HPDE6-E6E7 (cell line): ENCODE results near the gene USF2.
A peak's percentile ranks its signal among the peaks of the same experiment; 100 is the strongest.

Experiments
- DNase-seq: peaks from one replicate; pipeline ENCODE4 v3.0.0; 2011; ENCODE audit warnings: missing footprints; ENCODE audit errors: extremely low spot score

The USF2 gene

DNA sequence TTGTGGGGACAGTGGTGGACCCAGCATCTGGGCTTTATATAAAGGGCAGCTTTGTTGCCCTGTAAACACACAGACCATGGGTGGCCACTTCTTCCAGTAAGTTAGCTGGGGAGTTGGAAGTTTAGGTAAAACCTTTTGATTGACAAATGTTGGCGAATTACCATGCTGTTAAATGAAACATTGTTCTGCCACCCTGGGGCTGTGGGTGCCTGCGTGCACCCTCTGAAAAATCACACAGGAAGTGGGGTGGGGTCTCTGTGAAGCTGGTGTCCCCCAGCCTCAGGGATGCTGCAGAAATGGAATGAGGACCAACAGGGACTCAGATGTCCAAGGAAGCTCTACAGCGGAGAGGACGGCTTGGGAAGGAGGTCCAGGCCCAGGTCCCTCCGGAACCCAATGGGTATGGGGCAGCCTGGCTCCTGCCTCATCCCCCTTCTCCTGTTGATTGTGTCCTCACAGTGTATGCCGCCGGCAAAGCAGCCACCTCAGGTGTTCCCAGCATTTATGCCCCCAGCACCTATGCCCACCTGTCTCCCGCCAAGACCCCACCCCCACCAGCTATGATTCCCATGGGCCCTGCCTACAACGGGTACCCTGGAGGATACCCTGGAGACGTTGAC lies 2.8 kb upstream of the USF2 start:
- no peak for DNase-seq

DNA sequence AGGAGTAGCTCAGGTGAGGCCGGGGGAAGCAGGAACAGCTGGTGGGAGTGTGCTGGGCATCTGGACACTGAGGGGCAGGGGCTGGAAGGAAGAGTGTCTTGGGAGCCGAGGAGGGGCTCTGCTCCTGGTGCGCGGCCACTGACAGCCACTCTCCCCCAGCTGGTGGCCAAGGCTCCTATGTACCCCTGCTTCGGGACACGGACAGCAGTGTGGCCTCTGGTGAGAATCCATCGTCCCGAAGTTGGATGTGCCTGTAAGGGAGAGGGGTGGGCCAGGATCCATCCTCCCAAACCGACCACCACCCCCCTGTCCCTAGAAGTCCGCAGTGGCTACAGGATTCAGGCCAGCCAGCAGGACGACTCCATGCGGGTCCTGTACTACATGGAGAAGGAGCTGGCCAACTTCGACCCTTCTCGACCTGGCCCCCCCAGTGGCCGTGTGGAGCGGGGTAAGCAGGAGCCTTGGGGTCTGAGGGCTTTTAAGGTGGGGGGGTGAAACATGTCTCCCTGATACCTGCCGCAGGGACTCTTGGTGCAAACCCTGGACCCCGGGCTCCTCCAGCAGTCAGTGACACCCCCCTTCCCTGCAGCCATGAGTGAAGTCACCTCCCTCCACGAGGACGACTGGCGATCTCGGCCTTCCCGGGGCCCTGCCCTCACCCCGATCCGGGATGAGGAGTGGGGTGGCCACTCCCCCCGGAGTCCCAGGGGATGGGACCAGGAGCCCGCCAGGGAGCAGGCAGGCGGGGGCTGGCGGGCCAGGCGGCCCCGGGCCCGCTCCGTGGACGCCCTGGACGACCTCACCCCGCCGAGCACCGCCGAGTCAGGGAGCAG lies 2.0 kb upstream of the USF2 start:
- DNase-seq: no peak

DNA sequence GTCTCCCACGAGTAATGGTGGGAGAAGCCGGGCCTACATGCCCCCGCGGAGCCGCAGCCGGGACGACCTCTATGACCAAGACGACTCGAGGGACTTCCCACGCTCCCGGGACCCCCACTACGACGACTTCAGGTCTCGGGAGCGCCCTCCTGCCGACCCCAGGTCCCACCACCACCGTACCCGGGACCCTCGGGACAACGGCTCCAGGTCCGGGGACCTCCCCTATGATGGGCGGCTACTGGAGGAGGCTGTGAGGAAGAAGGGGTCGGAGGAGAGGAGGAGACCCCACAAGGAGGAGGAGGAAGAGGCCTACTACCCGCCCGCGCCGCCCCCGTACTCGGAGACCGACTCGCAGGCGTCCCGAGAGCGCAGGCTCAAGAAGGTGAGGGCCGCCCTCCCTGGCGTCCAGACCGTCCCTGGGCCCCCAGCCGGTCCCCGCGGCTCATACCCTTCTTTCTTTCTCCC lies 1.4 kb upstream of the USF2 start:
- DNase-seq: no peak

DNA sequence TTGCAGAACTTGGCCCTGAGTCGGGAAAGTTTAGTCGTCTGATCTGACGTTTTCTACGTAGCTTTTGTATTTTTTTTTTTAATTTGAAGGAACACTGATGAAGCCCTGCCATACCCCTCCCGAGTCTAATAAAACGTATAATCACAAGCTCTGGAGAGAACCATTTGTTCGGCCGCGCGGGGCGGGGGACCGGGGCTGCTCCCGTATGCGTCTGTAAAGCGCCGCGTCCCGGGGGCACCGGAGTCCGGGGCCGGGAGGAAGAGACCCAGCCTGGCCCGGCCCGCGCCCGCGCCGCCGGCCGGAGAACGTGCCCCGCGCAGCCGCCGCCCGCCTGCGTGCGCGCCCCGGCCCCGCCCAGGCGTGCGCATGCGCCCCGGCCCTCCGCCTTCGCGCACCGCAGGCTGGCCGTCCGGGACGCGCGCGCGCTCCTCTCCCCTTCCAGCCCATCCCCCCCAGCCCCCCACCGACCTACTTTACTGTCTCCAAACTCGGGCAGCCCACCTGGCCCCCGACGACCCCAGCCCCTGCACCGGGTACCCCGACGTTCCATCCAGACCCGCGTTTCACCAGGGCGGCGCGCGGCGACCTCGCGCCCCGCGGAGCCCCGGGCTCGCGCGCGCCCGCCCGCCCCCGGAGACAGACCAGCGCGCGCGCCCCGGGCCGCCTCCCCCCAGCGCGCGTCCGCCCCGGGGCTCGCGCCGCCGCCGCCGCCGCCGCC lies 785 bp upstream of the USF2 start:
- DNase-seq: peak; percentile 86

DNA sequence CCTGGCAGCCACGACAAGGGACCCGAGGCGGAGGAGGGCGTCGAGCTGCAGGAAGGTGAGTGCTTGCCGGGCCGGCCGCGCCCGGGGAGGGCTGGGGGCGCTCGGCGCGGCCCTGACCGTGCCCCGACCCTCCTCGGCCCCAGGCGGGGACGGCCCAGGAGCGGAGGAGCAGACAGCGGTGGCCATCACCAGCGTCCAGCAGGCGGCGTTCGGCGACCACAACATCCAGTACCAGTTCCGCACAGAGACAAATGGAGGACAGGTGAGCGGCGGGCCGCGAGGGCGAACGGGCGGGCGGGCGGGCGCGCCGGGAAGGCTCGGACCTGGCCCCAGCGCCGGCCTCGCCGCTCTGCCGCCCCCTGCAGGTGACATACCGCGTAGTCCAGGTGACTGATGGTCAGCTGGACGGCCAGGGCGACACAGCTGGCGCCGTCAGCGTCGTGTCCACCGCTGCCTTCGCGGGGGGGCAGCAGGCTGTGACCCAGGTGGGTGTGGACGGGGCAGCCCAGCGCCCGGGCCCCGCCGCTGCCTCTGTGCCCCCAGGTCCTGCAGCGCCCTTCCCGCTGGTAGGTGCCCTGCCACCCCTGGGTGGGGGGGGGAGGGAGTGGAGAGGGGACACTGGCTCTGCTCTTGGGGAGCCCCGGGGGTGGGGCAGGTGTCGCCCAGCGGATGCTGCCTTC lies 816 bp downstream of the USF2 start:
- DNase-seq: peak; percentile 81

DNA sequence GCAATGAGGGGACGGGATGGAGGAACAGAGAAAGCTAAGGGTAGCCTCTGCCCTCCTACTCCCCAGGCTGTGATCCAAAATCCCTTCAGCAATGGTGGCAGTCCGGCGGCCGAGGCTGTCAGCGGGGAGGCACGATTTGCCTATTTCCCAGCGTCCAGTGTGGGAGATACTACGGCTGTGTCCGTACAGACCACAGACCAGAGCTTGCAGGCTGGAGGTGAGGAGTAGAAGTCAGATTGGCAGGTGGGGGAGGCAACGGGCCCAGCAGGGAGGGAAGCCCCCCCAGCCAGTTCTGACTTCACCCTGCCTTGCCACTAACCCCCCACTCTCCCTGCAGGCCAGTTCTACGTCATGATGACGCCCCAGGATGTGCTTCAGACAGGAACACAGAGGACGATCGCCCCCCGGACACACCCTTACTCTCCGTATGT lies 1.6 kb downstream of the USF2 start:
- no peak for DNase-seq

DNA sequence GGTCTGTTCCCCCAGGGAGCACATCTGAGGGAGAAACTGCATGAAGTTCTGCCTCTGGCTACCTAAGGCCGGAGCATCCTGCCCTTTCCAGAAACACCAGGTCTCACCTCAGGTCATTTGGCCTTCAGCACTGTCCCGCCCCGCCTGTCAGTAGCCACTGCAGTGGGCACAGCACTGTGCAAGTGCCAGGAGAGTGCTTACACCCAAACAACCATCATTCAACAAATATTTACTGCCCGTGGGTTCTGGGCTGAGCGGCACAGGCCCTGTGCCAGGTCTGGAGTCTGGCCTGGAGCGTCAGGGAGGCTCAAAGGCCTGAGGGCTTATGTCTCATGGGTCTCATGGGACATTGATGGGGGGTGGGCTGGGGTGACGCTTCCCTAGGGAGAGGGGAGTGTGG lies 2.8 kb downstream of the USF2 start:
- DNase-seq: no peak

DNA sequence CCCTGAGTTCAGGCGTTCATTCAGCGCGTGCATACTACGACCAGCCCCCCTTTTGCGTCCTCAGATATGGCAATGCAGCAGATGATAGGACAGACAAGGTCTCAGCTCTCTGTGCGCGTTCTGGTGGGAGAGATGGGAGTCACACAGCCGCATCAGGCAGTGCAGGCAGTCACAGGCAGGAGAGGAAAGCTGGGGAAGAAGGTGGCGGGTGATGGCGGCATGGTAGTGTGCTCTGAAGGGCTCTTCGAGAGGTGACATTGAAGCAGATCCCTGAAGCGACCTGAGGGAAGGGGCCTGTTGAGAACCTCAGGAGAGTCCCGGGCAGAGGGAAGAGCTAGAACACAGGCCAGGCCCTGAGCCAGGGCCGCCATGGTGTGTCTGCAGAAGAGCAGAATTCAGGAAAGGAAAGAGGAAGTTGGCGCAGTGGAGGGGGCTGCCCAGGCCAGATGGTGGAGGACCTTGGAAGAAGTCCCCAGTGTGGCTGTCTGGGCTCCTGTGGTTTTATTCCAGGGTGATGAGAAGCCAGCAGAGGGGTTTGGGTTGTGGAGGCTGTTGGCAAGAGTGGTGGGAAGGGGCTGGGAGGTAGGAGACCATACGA lies 3.5 kb downstream of the USF2 start:
- no peak for DNase-seq

DNA sequence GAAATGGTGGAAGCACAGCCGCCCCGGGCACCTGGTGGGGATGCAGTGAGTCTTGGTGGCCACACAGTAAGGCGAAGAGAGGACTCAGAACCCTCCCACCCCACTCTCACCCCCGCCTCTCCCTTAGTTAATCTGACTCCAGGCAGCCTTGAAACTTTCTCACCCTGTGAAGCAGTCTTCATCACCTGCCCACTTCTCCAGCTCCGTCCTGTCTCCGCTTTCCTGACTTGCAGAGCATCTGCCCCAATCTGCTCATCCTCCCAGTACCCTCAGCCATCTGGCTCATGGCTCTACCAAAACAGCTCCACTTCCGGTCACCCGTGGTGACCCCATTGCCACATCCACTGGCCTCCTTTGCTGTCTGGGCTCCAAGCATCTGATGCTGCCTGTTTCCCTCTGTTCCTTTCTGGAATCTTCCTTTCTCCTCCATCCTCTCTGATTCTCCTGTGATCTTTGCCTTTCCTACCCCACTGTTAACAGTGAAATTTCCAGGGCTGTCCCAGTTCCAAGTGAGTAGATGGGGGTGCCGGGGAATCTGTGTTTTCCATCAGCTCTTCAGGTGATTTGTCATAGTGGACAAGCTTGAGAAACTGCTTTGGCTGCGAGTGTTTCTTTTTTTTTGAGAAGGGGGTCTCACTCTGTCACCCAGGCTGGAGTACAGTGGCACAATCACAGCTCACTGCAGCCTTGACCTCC lies 4.3 kb downstream of the USF2 start:
- DNase-seq: no peak

DNA sequence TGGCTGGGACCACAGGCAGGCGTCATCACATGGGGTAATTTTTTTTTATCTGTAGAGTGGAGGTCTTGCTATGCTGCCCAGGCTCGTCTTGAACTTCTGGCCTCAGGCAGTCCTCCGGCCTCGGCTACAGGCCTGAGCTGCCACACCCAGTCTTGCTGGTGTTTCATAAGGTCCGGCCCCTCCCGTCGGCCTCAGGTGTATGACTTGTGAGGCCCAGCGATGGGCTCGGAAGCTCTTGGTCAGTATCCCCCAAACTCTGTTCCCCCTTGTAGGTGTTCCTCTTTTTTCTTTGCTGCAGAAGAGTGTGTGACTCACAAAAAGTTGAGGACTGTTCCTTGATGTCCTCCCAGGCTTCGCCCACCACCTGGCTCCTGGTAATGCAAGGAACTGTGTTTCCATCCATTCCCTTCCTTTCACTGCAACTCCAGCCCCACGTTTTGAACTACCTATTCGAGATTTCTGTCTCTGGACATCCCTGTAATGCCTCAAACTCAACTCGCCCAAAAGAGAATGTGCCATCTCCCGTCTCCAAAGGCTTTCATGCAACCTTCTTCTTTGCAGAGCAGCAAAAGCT lies 5.0 kb downstream of the USF2 start:
- DNase-seq: no peak

DNA sequence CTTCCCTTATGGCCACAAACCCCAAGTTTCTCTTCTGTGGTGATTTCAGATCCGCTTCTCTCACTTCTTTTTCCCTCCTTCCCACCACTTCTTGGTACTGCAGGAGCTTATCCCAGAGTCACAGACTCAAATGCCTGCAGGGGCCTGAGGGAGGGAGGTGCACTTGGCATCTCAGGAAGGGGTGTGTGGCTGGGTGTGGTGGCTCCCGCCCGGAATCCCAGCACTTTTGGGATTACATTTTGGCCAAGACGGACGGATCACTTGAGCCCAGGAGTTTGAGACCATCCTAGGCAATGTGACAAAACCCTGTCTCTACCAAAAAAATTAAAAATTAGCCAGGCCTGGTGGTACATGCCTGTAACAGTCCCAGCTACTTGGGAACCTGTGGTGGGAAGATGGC lies 5.6 kb downstream of the USF2 start:
- DNase-seq: no peak

DNA sequence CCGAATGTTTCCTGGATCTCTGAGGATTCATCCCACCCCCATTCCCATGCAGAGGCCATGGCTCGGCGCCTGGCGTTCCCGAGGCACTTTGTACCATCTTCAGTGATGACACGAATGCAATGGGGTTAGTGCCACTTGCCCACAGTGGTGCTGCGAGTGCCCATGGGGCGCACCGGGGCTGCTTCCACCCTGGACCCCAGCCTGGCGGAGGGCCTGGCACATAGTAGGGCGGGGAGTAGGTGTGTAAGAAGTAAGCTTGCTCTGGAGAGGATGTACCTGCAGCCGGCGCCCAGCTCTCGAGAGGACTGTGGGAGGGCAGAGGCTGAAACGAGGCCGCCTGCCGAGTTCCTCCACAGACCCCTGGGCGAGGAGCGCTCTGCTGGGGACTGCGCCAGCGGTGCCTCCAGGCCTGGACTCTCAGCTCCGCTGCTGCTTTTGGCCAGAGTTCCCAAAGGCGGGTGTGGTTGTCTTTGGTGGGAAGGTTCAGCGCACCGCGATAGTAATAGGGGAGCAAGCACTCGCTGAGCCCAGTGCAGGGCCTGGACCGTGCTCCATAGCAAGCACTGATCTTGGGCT lies 8.0 kb downstream of the USF2 start:
- DNase-seq: no peak

DNA sequence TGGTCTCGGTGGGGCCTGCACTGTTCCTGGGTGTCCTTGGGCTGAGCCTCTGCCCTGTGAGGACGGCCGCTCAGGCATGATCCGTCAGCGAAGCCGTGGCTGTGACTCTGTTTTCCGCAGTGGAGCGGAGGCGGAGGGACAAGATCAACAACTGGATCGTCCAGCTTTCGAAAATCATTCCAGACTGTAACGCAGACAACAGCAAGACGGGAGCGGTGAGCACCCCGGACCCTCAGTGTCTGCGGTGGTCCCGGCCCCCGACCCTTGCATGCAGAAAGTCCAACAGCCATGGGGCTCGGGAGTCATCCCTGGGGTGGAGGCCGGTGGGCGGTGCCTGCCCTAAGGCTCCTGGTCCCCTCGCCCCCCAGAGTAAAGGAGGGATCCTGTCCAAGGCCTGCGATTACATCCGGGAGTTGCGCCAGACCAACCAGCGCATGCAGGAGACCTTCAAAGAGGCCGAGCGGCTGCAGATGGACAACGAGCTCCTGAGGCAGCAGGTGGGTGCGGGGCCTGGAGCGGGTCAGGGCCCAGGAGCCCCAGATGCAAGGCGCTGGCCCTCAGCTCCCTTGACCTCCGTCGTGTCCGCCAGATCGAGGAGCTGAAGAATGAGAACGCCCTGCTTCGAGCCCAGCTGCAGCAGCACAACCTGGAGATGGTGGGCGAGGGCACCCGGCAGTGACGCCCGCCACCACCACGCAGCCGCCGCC lies 10.0 kb downstream of the USF2 start:
- DNase-seq: no peak

DNA sequence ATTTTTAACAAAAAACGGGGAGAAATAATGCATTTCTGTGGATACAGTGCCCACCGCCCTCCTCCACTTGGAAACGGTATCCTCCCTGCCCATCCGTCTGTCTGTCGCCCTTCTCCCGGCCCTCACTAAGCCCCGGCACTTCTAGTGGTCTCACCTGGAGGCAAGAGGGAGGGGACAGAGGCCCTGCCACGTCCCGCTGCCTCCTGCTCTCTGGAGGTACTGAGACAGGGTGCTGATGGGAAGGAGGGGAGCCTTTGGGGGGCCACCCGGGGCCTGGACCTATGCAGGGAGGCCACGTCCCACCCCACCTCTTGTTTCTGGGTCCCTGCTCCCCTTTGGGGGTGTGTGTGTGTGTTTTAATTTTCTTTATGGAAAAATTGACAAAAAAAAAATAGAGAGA lies 10.6 kb downstream of the USF2 start:
- no peak for DNase-seq

DNA sequence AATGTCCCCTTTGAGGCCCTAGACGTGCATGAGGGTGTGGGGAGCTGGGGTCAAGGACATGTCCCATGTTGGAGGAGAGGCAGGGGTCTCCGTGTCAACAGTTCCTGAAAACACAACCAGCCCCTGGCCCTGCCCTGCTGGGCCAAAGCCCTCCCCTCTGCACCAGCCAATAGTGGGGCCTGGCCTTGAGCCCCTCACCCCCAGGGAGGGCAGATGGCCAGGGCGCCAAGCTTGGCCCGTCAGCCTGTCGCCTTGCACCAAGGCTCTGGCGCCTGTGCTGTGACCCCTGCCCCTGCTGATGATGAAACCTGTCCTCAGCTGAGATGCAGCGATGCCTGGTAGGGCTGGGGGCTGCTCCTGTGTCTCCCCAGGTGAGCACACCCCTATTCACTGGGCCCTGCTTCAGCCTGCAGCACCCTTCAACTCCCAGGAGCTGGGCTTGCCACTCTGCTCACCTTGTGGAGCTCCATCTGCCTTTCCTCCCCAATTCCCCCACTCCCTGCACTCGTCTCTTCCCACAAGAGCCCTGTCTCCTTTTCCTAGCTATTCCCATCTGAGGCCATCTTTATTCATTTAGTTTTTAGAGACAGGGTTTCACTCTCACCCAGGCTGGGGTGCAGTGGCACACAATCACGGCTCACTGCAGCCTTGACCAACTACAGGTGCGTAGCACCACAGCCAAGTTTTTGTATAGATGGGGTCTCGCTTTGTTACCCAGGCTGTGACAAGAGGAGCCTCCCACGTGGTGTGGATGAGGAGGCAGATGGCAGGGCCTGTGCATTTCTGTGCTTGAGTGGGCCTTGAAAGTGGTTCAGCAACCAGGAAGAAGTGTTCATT lies 11.4 kb downstream of the USF2 start:
- DNase-seq: no peak

DNA sequence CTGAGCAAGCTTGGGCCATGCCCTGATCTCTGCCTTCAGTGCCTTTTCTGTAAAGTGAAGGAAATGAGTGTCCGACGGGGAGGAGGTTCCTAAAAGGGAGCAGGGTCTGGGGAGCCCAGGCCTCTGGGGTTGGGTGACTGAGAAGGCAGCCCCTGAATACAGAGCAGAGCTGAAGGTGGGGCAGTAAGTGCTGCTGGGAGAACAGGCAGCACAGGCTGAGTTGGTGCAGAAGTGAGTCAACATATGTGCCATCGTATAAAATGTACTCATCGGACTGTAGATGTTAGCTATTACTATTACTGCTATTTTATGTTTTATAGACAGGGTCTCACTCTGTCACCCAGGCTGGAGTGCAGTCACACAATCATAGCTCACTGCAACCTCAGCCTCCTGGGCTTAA lies 12.5 kb downstream of the USF2 start:
- no peak for DNase-seq

DNA sequence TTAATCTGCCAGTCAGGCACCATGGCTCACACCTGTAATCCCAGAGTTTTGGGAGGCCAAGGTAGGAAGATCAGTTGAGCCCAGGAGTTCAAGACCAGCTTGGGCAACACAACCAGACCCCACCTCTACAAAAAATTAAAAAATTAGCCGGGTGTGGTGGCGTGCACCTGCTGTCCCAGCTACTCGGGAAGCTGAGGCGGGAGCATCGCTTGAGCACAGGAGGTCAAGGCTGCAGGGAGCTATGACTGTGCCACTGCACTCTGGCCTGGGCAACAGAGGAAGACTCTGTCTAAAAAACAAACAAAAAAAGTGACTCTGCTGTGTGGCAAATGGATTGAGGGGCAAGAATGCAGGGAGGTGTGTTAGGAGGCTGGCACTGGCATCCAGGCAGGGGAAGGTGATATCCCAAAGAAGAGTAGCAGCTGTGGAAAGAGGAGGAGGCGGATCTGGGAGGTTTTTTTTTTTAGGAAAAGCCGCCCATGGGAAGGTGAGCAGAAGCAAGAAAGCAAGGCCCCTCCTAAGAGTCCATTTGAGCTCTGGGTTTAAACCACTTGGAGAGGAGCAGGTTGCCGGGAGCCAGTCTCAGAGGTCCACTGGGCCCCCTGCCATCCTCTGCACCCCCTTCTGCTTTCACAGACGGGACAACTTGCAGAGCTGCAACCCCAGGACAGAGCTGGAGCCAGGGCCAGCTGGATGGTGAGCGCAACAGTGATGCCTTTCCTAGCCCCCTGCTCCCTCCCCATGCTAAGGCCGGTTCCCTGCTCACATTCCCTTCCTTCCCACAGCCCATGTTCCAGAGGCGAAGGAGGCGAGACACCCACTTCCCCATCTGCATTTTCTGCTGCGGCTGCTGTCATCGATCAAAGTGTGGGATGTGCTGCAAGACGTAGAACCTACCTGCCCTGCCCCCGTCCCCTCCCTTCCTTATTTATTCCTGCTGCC lies 15.7 kb downstream of the USF2 start:
- no peak for DNase-seq

DNA sequence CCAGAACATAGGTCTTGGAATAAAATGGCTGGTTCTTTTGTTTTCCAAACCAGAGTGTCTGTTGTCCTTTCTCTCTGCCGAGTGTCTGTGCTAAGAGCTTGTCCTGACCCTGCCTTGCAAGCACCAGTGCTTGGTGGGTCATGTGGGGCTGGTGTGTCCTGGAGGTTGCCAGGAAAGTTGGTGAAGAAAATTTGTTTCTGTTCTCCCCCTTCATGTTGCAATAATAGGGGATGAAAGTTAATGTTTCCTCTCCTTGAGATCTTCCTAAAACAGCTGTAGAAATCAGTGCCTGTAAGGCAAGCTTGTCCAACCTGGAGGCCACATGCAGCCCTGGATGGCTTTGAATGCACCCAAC lies 16.3 kb downstream of the USF2 start:
- DNase-seq: no peak
